GM18499 (cell line): ENCODE results near the gene MACROH2A2.
"Not testable (repeated sequence)": the region's sequence is repeated elsewhere in the genome, so short reads cannot be mapped to it uniquely, and the experiment has no call there.

Experiments
- ATAC-seq: cut with Tn5 transposase; IDR thresholded peaks from one replicate; pipeline ENCODE4 v1.9.1; 2021; ENCODE audit warnings: moderate number of reproducible peaks; ENCODE audit not compliant: insufficient read depth, unreplicated experiment

MACROH2A2 gene

DNA sequence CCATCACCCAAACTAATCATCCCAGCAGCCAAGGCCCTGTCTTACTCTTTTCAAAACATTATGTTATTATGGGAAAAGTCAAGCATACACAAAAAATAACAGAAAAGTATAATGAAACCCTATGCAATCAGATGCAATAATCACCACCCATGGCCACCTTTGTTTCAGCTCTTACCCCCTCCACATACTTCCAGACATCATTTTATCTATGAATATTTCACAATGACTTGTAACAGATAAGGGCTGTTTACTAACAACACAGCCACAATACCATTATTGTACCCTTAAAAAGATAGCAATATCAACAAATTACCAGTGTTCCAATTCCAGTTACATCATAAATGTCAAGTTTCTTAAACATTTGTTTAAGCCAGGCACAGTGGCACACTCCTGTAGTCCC is 44.8 kb downstream of the MACROH2A2 start:
- no peak for ATAC-seq

DNA sequence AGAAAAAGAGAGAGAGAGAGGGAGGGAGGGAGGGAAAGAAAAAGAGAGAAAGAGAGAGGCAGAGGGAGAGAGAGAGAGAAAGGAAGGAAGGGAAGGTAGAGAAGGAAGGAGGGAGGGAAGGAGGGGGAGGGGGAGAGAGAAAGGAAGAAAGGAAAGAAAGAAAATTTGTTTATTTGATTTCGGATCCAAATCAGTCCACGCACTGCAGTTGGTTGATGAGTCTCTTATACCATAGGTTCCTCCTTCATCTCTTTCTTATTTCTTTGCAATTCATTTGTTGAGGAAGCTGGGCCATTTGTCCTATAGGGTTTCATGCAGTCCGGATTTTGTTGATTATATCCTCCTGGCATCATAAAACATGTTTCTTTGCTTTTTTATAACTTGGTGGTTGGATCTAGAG is 45.6 kb downstream of the MACROH2A2 start:
- ATAC-seq = no peak

DNA sequence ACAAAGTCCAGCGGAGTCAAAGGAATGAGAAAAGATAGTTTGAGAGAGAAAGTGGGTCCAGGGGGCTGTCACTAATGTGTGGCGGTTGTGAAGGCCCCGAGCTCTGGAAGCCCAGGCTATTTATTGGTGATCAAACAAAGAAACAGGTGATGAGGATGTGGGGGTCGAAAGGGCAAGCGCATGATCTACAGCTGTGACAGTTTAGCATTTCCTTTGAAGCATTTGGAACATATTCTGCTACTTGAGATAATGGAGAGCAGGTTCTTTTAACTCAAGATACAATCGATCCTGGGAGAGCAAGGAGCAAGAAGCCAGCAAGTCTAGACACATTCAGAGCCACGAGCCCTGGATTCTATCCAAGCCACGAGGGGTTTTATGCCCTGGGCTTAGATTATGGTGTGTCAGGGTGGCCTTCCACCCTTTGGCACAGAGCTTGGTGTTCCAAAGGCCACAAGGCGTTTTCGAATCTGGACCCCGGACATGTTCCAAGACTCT is 48.5 kb downstream of the MACROH2A2 start:
- ATAC-seq = not testable (repeated sequence)

DNA sequence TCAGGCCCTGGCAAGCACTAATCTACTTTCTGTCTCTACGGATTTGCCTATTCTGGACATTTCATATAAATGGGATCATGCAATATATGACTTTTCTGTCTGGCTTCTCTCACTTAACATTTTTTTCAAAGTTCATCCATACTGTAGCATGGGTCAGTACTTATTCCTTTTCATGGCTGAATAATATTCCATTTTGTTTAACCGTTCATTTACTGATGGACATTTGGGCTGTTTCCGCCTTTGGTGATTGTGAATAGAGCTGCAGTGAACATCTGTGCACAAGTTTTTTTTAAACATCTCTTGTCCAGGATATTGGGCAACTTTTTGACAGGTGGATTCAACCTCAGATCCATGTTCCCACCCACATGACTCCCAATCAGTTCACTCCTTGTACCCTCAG is 49.0 kb downstream of the MACROH2A2 start:
- no peak for ATAC-seq

DNA sequence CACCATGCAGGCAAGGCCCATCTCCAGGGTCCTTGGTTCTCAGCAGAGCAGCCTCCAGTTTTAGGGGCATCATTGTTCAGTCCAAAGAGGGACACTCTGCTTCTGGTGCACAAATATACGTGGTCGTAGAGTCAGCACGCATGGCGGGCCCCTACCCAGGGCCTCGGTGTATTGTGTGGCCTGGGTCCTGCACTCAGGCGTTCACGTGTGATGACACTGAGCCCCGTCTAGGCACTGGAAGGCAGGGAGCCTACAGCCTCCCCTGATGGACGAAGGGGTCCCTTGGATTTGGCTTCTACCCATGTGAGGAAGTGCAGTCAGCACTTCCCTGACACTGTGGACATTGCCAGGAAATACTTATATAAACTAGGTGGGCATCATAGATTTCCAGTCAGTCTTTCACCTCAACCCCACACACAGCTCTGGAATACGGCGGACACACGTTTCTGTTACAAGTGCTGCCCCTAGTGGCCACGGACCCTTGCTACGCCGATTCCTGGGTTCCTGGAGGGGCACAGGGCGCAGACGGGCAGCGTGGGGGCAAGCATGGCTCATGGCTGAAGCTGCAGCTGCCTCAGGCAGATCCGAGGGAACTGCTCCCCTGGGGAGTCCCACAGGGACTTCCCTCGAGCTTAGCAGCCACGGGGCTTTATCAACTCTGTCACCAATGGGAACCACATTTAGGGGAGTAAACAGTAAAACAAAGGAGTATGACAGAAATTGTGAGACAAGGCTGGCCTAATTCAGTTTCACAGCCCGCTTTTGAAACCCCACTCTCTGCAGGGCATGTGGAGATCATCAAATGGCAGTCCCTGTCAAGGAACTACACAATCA is 54.5 kb downstream of the MACROH2A2 start:
- ATAC-seq = no peak

DNA sequence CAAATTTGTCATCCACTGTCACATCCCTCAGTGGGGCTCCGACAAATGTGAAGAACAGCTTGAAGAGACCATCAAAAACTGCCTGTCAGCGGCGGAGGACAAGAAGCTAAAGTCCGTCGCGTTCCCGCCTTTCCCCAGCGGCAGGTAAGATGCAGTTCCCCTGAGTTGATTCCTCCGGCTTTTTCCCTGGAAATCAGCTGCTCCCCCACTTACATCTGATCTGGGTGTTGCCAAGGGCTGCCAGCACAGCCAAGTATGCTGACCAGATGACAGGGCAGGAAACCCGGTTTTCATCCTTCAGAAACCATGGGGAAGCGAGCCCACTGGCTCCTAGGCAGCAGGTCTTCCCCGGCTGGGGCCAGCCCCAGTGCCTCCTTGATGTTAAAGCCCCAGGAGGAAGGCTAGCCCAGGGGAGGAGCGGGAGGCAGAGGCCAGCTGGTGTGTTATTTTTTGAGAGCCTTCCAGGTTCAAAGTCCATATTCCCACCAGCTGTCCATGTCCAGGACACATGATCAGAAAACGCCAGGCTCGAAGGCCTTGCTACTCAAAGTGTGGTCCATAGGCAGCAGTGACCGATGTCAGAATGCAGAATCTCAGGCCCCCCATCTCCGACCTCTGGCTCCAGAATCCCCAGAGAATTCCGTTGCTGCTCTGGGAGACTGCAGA is 56.6 kb downstream of the MACROH2A2 start:
- ATAC-seq = no peak

DNA sequence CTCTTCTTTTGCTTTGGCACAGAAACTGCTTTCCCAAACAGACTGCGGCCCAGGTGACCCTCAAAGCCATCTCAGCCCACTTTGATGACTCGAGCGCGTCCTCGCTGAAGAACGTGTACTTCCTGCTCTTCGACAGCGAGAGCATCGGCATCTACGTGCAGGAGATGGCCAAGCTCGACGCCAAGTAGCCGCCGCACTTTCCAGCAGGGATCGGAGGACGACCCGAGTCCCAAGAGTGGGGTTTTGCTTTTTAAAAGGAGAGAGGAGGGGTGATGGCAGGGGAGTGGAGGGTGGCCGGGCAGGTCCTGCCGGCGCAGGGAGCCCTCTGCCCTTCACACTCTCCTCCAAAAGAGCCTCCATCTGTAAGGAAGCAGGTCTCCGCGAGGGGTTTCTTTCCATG is 58.9 kb downstream of the MACROH2A2 start:
- ATAC-seq = no peak

DNA sequence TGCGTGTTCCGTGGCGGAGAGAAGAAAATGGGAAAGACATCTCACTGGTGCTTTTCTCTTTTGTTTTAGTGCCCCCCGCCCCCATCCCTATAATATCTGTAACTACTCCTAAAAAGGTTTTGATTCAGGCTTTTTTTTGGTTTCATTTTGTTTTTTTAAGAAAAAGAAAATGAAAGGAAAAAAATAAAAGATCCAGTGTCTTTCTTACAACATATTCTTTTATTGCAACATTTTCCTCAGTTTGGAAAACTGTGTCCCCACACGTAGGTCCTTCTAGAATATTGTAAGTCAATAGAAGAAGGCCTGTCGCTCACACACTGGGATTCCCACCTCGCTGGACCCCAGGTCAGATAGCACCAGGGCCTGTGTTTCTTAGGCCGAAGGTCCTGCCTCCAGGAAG is 59.4 kb downstream of the MACROH2A2 start:
- no peak for ATAC-seq

DNA sequence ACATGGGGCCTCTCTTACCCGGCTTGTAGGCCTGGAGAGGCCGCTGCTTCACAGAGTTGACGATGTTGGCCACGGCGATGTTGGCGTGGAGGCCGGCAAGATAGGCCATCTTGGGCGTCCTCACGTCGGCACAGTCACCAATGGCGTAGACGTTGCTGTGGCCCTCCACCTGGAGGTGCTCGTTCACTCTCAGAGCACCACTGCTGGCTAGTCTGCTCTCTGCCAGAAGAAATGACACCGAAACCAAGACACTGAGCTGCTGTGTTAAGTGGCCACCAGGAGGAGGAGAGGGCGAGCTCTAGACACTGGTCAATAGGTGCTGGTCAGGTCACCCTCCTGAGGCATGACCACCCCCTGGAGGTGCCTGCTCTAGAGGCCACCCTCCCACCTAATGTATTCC is 62.3 kb downstream of the MACROH2A2 start:
- ATAC-seq = no peak

DNA sequence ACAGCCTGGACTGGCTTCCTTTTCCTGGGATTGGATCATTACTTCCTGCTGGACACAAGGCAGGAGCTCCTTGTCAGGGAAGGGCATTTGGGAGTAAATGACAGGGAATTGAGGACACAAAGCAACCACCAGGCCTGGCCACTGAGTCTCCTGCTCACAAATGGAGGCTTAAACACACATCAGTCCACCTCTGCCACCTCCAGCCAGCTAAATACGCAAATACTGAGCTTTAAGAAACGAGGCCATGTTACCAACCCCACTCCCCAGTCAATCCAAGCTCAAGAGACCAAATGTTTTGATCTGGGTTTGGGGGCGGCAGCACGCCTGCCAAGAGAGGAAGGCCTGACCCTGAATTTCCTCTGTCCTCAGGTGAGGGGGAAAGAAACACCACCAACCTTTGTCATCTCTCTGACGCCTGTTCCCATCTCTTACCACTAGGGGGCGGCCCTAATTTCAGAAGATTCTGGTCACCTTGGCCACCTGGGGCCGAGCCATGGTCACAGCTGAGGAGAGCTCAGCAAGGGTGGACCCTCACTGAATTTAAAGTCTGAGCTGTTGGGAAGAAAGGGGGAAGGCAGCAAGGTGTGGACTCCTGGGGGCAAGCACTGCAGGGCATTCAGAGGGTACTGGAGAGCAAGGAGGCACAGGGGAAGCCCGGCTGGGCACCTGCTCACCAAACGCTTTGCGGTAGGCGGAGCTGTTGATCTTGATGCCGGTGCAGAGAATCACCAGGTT is 63.5 kb downstream of the MACROH2A2 start:
- ATAC-seq = no peak

DNA sequence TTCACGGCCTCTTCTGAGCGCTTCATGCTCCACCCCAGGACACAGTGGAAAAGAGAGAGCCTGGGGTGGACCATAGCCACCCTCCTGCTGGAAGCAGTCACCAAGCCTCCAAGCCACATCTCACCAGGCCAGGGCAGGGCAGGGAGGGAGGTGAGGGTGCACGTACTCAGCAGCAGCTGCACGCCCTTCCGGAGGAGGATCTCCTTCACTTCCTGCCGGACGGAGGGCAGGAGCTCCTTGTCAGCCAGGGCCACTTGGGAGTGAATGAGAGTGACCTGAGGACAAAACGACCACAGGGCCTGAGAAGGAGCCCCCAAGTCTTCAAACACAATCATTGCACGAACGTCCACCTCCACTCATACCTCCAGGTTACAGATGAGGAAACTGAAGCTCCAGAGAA is 65.0 kb downstream of the MACROH2A2 start:
- ATAC-seq = no peak

DNA sequence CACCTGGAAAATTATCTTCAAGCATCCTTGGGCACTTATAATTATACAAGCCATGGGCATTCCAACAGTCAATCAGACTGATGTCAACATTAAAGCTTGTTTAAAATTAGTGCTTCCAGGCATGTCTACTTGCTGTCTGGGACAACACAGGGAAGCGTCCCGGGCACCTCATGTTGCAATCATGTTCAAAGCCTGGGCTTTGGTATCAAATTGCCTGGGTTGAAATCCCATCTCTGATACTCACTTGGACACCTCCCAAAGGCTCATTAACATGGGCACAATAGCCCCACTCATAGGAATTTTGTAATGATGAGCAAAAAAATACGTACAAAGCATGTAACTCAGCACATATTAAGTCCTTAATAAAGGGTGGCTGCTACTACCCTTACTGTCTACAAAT is 65.5 kb downstream of the MACROH2A2 start:
- no peak for ATAC-seq

DNA sequence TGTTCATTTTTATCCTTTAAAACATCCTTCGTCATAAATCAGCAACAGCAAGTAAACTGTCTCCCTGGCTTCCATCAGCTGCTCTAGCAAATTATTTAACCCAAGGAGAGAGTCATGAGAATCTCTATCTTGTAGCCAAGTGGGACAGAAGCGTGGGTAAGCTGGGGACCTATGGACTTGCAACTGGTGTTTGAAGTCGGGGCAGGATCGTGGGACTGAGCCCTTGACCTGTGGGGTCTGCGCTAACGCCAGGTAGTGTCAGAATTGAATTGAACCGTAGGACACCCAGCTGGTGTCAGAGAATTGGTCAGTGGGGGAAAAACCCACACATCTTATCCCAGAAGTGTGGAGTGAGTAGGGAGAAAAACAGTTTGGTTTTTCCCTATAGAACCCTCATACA is 66.6 kb downstream of the MACROH2A2 start:
- no peak for ATAC-seq

DNA sequence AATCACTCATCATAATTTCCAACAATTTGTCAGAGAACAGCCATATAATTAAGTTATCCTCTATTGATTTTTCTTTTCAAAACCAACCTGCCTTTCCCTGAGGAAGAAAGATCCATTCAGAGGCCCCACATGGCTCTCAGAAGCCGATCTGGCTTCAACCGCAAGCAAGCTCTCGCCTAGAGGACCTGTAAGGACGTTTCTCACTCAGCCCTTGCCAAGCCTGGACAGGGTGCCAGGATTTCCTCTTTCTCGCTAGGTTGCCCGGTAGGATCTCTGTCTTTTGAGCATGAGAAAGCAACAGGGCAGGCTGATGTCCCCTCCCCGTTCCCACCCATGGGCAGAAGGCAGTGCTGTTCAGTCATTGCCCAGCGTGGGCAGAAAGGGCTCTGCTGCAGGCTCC is 67.0 kb downstream of the MACROH2A2 start:
- ATAC-seq = no peak

DNA sequence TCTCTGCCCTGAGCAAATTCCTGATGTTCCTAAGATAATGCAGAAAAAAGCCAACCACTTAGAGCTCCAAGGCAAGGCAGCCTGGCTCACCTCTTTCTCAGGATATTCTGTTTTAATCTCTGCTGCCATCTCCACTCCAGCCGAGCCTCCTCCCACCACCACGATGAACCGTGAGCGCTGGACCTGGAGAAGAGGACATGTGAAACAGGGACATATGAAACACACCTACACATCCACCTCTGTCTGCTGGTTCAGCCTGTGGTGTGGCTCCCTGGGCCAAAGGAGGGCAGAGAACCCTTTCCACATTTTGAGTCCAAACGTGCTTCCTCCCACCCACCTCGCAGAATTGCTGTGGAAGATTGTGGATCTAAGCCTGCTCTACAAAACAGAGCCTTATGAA is 67.8 kb downstream of the MACROH2A2 start:
- no peak for ATAC-seq

DNA sequence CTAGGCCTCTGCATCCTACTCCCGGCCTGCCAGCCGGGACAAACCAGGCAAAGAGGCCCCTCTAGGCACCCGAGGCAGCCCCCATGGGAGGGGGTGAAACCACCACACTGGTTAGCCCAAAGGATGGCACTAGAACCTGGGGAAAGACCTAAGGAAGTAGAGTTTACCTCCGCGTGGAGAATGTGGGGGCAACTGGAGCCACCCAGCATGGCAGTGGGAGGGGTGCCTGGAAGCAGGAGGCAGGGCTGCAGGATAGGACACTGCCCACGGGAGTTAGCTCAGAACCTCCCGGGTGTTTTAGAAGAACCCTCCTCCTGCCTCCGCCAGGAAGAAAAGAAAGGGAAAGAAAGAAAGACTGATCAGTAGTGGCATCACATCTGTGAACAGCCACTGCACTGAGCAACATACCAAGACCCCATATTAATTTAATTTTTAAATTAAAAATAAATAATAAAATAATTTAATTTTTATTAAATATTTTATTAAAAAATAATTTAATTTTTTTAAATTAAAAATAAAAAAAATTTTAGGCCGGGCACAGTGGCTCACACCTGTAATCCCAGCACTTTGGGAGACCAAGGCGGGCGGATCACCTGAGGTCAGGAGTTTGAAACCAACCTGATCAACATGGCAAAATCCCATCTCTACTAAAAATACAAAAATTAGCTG is 68.8 kb downstream of the MACROH2A2 start:
- no peak for ATAC-seq

DNA sequence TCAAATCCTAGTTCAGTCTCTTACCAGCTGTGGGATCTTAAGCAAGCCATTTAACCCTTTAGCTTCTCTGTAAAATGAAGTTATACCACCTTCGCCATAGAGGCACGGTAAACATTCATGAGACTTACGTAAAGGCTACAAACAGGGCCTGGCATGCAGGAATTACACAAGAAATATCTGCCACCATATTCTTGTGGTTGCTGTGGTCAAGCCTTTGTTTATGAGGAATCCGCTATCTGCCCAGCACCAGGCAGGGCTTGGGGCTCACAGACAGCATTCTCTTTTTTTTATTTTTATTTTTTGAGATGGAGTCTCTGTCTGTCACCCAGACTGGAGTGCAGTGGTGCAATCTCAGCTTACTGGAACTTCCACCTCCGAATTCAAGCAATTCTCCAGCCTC is 70.1 kb downstream of the MACROH2A2 start:
- no peak for ATAC-seq

DNA sequence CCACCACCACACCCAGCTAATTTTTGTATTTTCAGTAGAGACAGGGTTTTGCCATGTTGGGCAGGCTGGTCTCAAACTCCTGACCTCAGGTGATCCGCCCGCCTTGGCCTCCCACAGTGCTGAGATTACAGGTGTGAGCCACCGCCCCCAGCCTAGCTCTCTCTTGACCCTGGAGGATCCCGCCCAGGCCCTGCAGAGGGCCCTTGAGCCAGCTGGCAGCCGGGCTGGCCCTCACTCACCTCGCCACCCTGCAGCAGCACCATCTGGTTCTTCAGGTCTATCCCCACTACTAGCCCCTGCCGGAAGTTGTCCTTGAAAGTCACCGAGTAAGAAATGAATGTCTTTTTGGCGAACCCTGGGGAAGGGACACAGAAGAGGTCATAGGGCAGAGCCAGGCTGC is 70.5 kb downstream of the MACROH2A2 start:
- ATAC-seq = not testable (repeated sequence)

DNA sequence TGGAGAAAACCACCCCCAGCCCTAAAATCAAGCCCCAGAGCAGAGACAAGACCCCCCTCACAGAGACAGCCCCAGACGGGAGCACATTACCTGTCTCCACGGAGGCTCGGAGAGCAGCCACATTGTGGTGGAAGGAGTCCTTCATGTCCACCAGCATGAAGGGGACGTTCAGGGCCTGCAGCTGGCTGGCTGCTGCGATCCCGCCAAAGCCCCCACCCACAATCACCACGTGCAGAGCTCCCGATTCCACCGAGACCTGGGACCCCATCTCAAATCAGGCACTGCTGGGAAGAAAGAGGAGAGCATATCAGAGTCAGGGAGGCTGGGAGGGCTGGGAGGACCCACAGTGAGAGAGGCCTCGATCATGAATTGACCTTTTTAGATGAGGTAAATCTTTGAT is 71.2 kb downstream of the MACROH2A2 start:
- ATAC-seq = no peak

DNA sequence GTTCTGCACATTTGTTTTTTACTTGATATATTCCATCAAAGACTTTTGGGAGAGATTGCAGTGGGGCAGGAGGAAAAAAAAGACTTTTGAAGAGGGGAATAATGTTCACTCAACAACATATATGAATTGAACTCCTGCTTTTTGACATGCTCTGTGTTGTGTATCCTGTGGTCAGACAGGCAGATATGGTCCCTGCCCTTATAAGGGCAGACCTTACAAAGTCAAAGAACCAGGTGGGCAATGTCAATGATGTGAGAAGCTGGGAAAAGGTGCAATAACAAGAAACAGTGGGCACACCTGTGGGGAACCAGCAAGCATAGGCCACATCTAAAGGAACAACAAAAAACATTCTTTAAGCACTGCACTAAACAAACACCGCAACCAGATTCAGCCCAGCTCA is 71.8 kb downstream of the MACROH2A2 start:
- ATAC-seq = no peak

DNA sequence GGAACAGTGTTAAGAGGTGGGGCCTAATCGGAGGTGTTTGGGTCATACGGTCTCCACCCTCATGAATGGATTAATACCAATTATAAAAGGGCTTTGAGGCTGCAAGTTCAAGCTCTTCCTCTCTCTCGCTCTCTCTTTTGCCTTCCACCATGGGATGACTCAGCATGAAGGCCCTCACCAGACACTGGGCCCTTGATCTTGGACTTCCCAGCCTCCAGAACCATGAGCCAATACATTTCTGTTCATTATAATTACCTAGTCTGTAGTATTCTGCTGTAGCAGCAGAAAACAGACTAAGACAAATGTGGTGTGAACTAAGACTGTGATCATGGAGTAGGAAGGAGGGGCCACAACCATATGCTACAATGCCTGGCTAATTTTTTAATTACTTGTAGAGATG is 72.3 kb downstream of the MACROH2A2 start:
- ATAC-seq = no peak
